ENCODE measurements around the gene GLA. TPM values are rescaled to one million over a fixed set of nuclear protein-coding genes. Genes with fewer than 3 reads are reported as not detected.

GLA gene
- total RNA-seq, 4 donors from 2014 or later = 13.4 to 16.3 (median 14.6) TPM

- ATAC-seq (no peak), DNase-seq (no peak)
- no peak for TF ChIP-seq POLR2A (IDR thresholded peaks at IDR 0.05)
- no peak for TF ChIP-seq CTCF (IDR thresholded peaks at IDR 0.05 in 4 of 5, conservative IDR thresholded peaks at IDR 0.05 in 1 of 5)
- Histone ChIP-seq H3K27me3 (no peaks in the 10 kb centered on the region), H3K9me3 (no peaks in the 10 kb centered on the region), H3K27ac (peak overlapping the region; percentile 85 to 97 (median 91)), H3K4me1 (peaks cover 0 to 3% of the 10 kb centered on the region in 2 donors), H3K4me3 (peak overlapping the region; percentile 71 to 87 (median 72)), H3K36me3 (no peaks in the 10 kb centered on the region)
- intact Hi-C loops (cut with DNase I; ENCODE audit: low total_unique reads) = loop anchor here (1.0 to 5.0 kb wide), 2 partner anchors 42 to 252 kb away; partner anchors contain the start of genes CENPI and RPL36A
- in situ Hi-C loops (cut with MboI; ENCODE audit: low sequenced_read_pairs in 4 of 4) = no loop called here
These were observed 58.5 kb downstream of the GLA start for GRCh38 chrX:101349193-101349562.

- ATAC-seq = peak; percentile 92 to 96
- in situ Hi-C loops (cut with MboI; ENCODE audit: low sequenced_read_pairs in 4 of 4) = no loop called here
- Histone ChIP-seq H3K27ac (peak within 1 kb of the TSS; percentile 85 to 97 (median 91)), H3K4me1 (peaks cover 0 to 3% of the 10 kb centered on the region in 2 donors), H3K9me3 (no peaks in the 10 kb centered on the region), H3K27me3 (no peaks in the 10 kb centered on the region), H3K4me3 (peak within 1 kb of the TSS; percentile 71 to 87 (median 72)), H3K36me3 (no peaks in the 10 kb centered on the region)
- DNase-seq = peak; percentile 75
- intact Hi-C loops (cut with DNase I; ENCODE audit: low total_unique reads) = loop anchor here (1.0 to 5.0 kb wide), 2 partner anchors 43 to 251 kb away; partner anchors contain the start of genes CENPI and RPL36A
- peak; percentile 53 to 65 for TF ChIP-seq POLR2A (IDR thresholded peaks at IDR 0.05)
- no peak for TF ChIP-seq CTCF (IDR thresholded peaks at IDR 0.05 in 4 of 5, conservative IDR thresholded peaks at IDR 0.05 in 1 of 5)
These were observed 59.1 kb downstream of the GLA start, which contains the start of gene TIMM8A for GRCh38 chrX:101348452-101349192. TSS of gene TIMM8A (minus strand) at chrX:101348742. CDS start at chrX:101348664, 78 bp downstream.

- H3K4me1 ChIP-seq = peaks cover 0 to 3% of the 10 kb centered on the region in 2 donors
- H3K27me3 ChIP-seq = no peaks in the 10 kb centered on the region
- no peak for TF ChIP-seq POLR2A (IDR thresholded peaks at IDR 0.05)
- no peak for TF ChIP-seq CTCF (IDR thresholded peaks at IDR 0.05 in 4 of 5, conservative IDR thresholded peaks at IDR 0.05 in 1 of 5)
- in situ Hi-C loops (cut with MboI; ENCODE audit: low sequenced_read_pairs in 4 of 4) = no loop called here
- intact Hi-C loops (cut with DNase I; ENCODE audit: low total_unique reads) = loop anchor here (5.0 kb wide), 1 partner anchor 251 kb away; the partner anchor contains the start of gene CENPI
- ATAC-seq (peak in 1 of 2 donors; percentile 19), DNase-seq (peak in 1 of 2 donors; percentile 1)
- H3K4me3 ChIP-seq = peak overlapping the region; percentile 71 to 87 (median 72)
- peak overlapping the region; percentile 85 to 97 (median 91) for H3K27ac ChIP-seq
- no peaks in the 10 kb centered on the region for H3K36me3 ChIP-seq
- no peaks in the 10 kb centered on the region for H3K9me3 ChIP-seq
These were observed 59.8 kb downstream of the GLA start for GRCh38 chrX:101347859-101348451.

Other genes with a start within 250 kb of the GLA start
- gene DRP2, start 188.1 kb downstream of the GLA start, total RNA-seq = under 1 TPM in 2 of 4 donors, not detected in 2; 0.10 to 0.11 TPM
- gene TAF7L, start 116.6 kb downstream of the GLA start, total RNA-seq = not detected
- gene TIMM8A, start 59.2 kb downstream of the GLA start, total RNA-seq = 1 to 10 TPM; 1.9 to 9.5 (median 4.9) TPM
- gene BTK, start 21.7 kb downstream of the GLA start, total RNA-seq = 1 to 10 TPM in 1 of 4 donors, under 1 TPM in 2, not detected in 1; 0.75 to 1.5 (median 1.00) TPM
- gene RPL36A, start 16.9 kb downstream of the GLA start, total RNA-seq = 1,000 to 10,000 TPM in 3 of 4 donors, 100 to 1,000 TPM in 1; 627 to 1,470 (median 1,100) TPM
- gene HNRNPH2, start 297 bp upstream of the GLA start, total RNA-seq = 10 to 100 TPM; 33.8 to 58.1 (median 43.3) TPM
- gene ARMCX4, start 77.5 kb upstream of the GLA start, total RNA-seq = 1 to 10 TPM in 2 of 4 donors, under 1 TPM in 2; 0.44 to 3.0 (median 1.1) TPM
- 10 to 100 TPM in 3 of 4 donors, 1 to 10 TPM in 1; 8.3 to 16.6 (median 12.8) TPM for gene ARMCX1, start 142.6 kb upstream of the GLA start, total RNA-seq
- 10 to 100 TPM in 1 of 4 donors, 1 to 10 TPM in 3; 4.5 to 12.6 (median 6.2) TPM for gene ARMCX6, start 210.1 kb upstream of the GLA start, total RNA-seq
- 10 to 100 TPM; 19.0 to 33.8 (median 24.8) TPM for gene ARMCX3, start 215.2 kb upstream of the GLA start, total RNA-seq

All from gastrocnemius medialis (tissue), 4 donors.